H9 (cell line): ENCODE measurements around the gene LIN9. TPM values are rescaled to one million over a fixed set of nuclear protein-coding genes. Genes with fewer than 3 reads are reported as not detected.

ENCODE experiments used
- DNase-seq: peaks from one replicate; pipeline ENCODE4 v3.0.0-alpha.2; 2017
- H2AFZ ChIP-seq: one replicate; pipeline ENCODE4 v1.6.1; 2013; ENCODE audit warnings: mild to moderate bottlenecking, low read length, control low read depth, moderate library complexity
- H2AK5ac ChIP-seq: 2 replicates; pipeline ENCODE4 v1.6.1; 2013; ENCODE audit warnings: low read length, control low read depth, mixed read lengths; ENCODE audit not compliant: insufficient read length
- H2BK120ac ChIP-seq: one replicate; pipeline ENCODE4 v1.6.1; 2013; ENCODE audit warnings: low read depth, mild to moderate bottlenecking, low read length, control low read depth, inconsistent platforms; ENCODE audit not compliant: poor library complexity, severe bottlenecking
- H2BK12ac ChIP-seq: 2 replicates; pipeline ENCODE4 v1.6.1; 2013; ENCODE audit warnings: low read length, control low read depth, mixed read lengths, low read depth; ENCODE audit not compliant: insufficient read length
- H2BK15ac ChIP-seq: 2 replicates; pipeline ENCODE4 v1.6.1; 2013; ENCODE audit warnings: low read depth, low read length, control low read depth
- H2BK20ac ChIP-seq: one replicate; pipeline ENCODE4 v1.6.1; 2013; ENCODE audit warnings: low read depth, mild to moderate bottlenecking, low read length, control low read depth, inconsistent platforms; ENCODE audit not compliant: poor library complexity, severe bottlenecking
- H2BK5ac ChIP-seq: 2 replicates; pipeline ENCODE4 v1.6.1; 2013; ENCODE audit warnings: low read length, control low read depth, mixed read lengths; ENCODE audit not compliant: insufficient read length
- H3K14ac ChIP-seq: 2 replicates; pipeline ENCODE4 v1.6.1; 2013; ENCODE audit warnings: low read length, control low read depth; ENCODE audit not compliant: insufficient read depth
- H3K18ac ChIP-seq: 2 replicates; pipeline ENCODE4 v1.6.1; 2013; ENCODE audit warnings: low read depth, mild to moderate bottlenecking, mixed read lengths, low read length, control low read depth; ENCODE audit not compliant: insufficient read length
- H3K23ac ChIP-seq: 2 replicates; pipeline ENCODE4 v1.6.1; 2013; ENCODE audit warnings: low read length, control low read depth, mixed read lengths, low read depth; ENCODE audit not compliant: insufficient read length
- H3K23me2 ChIP-seq: 2 replicates; pipeline ENCODE4 v1.6.1; 2013; ENCODE audit warnings: low read depth, mild to moderate bottlenecking, mixed read lengths, low read length, control low read depth; ENCODE audit not compliant: insufficient read length, poor library complexity, severe bottlenecking
- H3K27ac ChIP-seq: 2 replicates; pipeline ENCODE4 v1.5.1; 2013; ENCODE audit warnings: low read length, control low read depth, mixed read lengths, low read depth; ENCODE audit not compliant: insufficient read length
- H3K27me3 ChIP-seq: 2 replicates; pipeline ENCODE4 v1.6.1; 2013; ENCODE audit warnings: low read length, control low read depth, inconsistent platforms; ENCODE audit not compliant: insufficient read depth
- H3K4ac ChIP-seq: 2 replicates; pipeline ENCODE4 v1.6.1; 2013; ENCODE audit warnings: low read depth, mild to moderate bottlenecking, control low read depth, inconsistent platforms, low read length, moderate library complexity
- H3K4me1 ChIP-seq: 2 replicates; pipeline ENCODE4 v1.6.1; 2013; ENCODE audit warnings: low read length, control low read depth, inconsistent platforms; ENCODE audit not compliant: insufficient read depth
- H3K4me2 ChIP-seq: 2 replicates; pipeline ENCODE4 v1.6.1; 2013; ENCODE audit warnings: low read length, control low read depth, mixed read lengths; ENCODE audit not compliant: insufficient read length, insufficient read depth
- H3K56ac ChIP-seq: 2 replicates; pipeline ENCODE4 v1.6.1; 2013; ENCODE audit warnings: low read depth, mild to moderate bottlenecking, mixed read lengths, low read length, control low read depth; ENCODE audit not compliant: insufficient read length
- H3K79me1 ChIP-seq: 2 replicates; pipeline ENCODE4 v1.6.1; 2013; ENCODE audit warnings: low read depth, mild to moderate bottlenecking, moderate library complexity, low read length, control low read depth, inconsistent platforms; ENCODE audit not compliant: insufficient read depth, poor library complexity, severe bottlenecking
- H3K79me2 ChIP-seq: 2 replicates; pipeline ENCODE4 v1.6.1; 2013; ENCODE audit warnings: low read length, control low read depth, inconsistent platforms; ENCODE audit not compliant: insufficient read depth
- H3K9ac ChIP-seq: 2 replicates; pipeline ENCODE4 v1.6.1; 2013; ENCODE audit warnings: low read length, control low read depth, mixed read lengths; ENCODE audit not compliant: insufficient read length; ENCODE audit errors: extremely low read depth
- H3K9me3 ChIP-seq: one replicate; pipeline ENCODE4 v1.6.1; 2013; ENCODE audit warnings: low read depth, low read length, inconsistent platforms; ENCODE audit not compliant: control insufficient read depth
- H3T11ph ChIP-seq: one replicate; pipeline ENCODE4 v1.6.1; 2013; ENCODE audit warnings: mild to moderate bottlenecking, low read length, control low read depth, inconsistent platforms
- H4K20me1 ChIP-seq: one replicate; pipeline ENCODE4 v1.6.1; 2013; ENCODE audit not compliant: control insufficient read depth, insufficient read length, insufficient read depth
- H4K5ac ChIP-seq: 2 replicates; pipeline ENCODE4 v1.6.1; 2013; ENCODE audit warnings: low read depth, mild to moderate bottlenecking, mixed read lengths, low read length, control low read depth; ENCODE audit not compliant: insufficient read length
- H4K8ac ChIP-seq: replicated peaks from 2 replicates; pipeline ENCODE4 v1.6.1; 2013; ENCODE audit warnings: low read length, control low read depth, mixed read lengths, low read depth; ENCODE audit not compliant: insufficient read length
- H4K91ac ChIP-seq: 2 replicates; pipeline ENCODE4 v1.6.1; 2013; ENCODE audit warnings: low read depth, mild to moderate bottlenecking, moderate library complexity, mixed read lengths, low read length, control low read depth; ENCODE audit not compliant: insufficient read length
- H3K27ac Mint-ChIP-seq, 3 experiments: 2 replicates in 2 of 3; 3 replicates in 1 of 3; pipeline ENCODE4 v1.8.0; 2020 to 2021; ENCODE audit warnings: mixed read lengths in 3 of 3, mild to moderate bottlenecking in 1 of 3, moderate library complexity in 1 of 3
- H3K27me3 Mint-ChIP-seq: 2 replicates; pipeline ENCODE4 v1.8.0; 2021; ENCODE audit warnings: low read depth, mild to moderate bottlenecking, moderate library complexity, mixed read lengths
- H3K36me3 Mint-ChIP-seq, 3 experiments: 2 replicates in 2 of 3; 3 replicates in 1 of 3; pipeline ENCODE4 v1.8.0; 2020 to 2021; ENCODE audit warnings: low read depth in 3 of 3, mixed read lengths in 3 of 3; ENCODE audit not compliant: insufficient read depth in 1 of 3
- H3K4me1 Mint-ChIP-seq, 2 experiments: 2 replicates each; pipeline ENCODE4 v1.8.0; 2020; ENCODE audit warnings: mixed read lengths in 2 of 2
- H3K4me3 Mint-ChIP-seq, 2 experiments: 2 replicates in 1 of 2; 3 replicates in 1 of 2; pipeline ENCODE4 v1.8.0; 2020 to 2021; ENCODE audit warnings: mild to moderate bottlenecking in 2 of 2, mixed read lengths in 2 of 2, moderate library complexity in 1 of 2
- H3K9me3 Mint-ChIP-seq, 2 experiments: 2 replicates in 1 of 2; 3 replicates in 1 of 2; pipeline ENCODE4 v1.8.0; 2020; ENCODE audit warnings: mild to moderate bottlenecking in 2 of 2, mixed read lengths in 2 of 2, moderate library complexity in 1 of 2
- WGBS: extraction: QIAGEN DNeasy Blood & Tissue Kit; methylation state at CpG from one replicate; pipeline ENCODE4 v1.1.7; 2013; ENCODE audit warnings: missing lambda C conversion rate, low lambda C conversion rate, mixed read lengths; ENCODE audit not compliant: insufficient read length; ENCODE audit errors: extremely low coverage; 5-methylcytosine and 5-hydroxymethylcytosine counted together
- total RNA-seq: library from RNA; stranded (reverse); gene quantifications from 2 replicates; pipeline ENCODE4 v1.2.1, GENCODE V29; 2021
- TF ChIP-seq, protein P1 (sequence below): fragments of 200-600 bp; sonication (generic); conservative IDR thresholded peaks from 3 replicates; pipeline ENCODE4 v1.8.0; 2021; ENCODE audit warnings: antibody characterized with exemption, mild to moderate bottlenecking

Gene LIN9
- total RNA-seq, 1 experiment from 2014 or later = 9.5 TPM

- Mint-ChIP-seq H3K4me3 (no peak overlapping the region), H3K9me3 (peaks cover 6 to 7% of the 10 kb centered on the region in 2 experiments), H3K36me3 (peaks cover 0 to 2% (median 2%) of the 10 kb centered on the region in 3 experiments; a peak in 1 of 7 replicates), H3K4me1 (peaks cover 4 to 5% of the 10 kb centered on the region in 2 experiments), H3K27me3 (peaks cover 4% of the 10 kb centered on the region), H3K27ac (no peak overlapping the region)
- no peaks in the 10 kb centered on the region for H3K9me3 ChIP-seq
- 0 out of 2 replicates have a peak, but pooled peaks cover 2% of the 10 kb centered on the region for H3K4me1 ChIP-seq
- H4K20me1 ChIP-seq = no peaks in the 10 kb centered on the region
- no peaks in the 10 kb centered on the region for H3K27me3 ChIP-seq
- no peak overlapping the region for H3K23ac ChIP-seq
- no peaks in the 10 kb centered on the region for H3K79me1 ChIP-seq
- no peak overlapping the region for H2BK15ac ChIP-seq
- no peak overlapping the region for H2AFZ ChIP-seq
- H3T11ph ChIP-seq = no peak overlapping the region
- DNase-seq = no peak
- no peak overlapping the region for H3K4me2 ChIP-seq
- H3K27ac ChIP-seq = no peak overlapping the region
- no peak overlapping the region for H2BK120ac ChIP-seq
- H3K56ac ChIP-seq = no peak overlapping the region
- no peak overlapping the region for H2BK5ac ChIP-seq
- H4K5ac ChIP-seq = no peak overlapping the region
- H4K91ac ChIP-seq = no peak overlapping the region
- H3K23me2 ChIP-seq = no peaks in the 10 kb centered on the region
- no peak overlapping the region for H3K4ac ChIP-seq
- H3K14ac ChIP-seq = no peak overlapping the region
- no peak overlapping the region for H4K8ac ChIP-seq
- H3K9ac ChIP-seq = no peak overlapping the region
- no peak overlapping the region for H3K18ac ChIP-seq
- no peak overlapping the region for H2AK5ac ChIP-seq
- H3K79me2 ChIP-seq = no peaks in the 10 kb centered on the region
- H2BK20ac ChIP-seq = no peak overlapping the region
- no peak overlapping the region for H2BK12ac ChIP-seq
- TF ChIP-seq, protein P1, sequence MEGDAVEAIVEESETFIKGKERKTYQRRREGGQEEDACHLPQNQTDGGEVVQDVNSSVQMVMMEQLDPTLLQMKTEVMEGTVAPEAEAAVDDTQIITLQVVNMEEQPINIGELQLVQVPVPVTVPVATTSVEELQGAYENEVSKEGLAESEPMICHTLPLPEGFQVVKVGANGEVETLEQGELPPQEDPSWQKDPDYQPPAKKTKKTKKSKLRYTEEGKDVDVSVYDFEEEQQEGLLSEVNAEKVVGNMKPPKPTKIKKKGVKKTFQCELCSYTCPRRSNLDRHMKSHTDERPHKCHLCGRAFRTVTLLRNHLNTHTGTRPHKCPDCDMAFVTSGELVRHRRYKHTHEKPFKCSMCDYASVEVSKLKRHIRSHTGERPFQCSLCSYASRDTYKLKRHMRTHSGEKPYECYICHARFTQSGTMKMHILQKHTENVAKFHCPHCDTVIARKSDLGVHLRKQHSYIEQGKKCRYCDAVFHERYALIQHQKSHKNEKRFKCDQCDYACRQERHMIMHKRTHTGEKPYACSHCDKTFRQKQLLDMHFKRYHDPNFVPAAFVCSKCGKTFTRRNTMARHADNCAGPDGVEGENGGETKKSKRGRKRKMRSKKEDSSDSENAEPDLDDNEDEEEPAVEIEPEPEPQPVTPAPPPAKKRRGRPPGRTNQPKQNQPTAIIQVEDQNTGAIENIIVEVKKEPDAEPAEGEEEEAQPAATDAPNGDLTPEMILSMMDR = no peak
- WGBS = no CpG with 5 or more reads among the region's 1 CpG
Observed at GRCh38 chr1:226335661-226336060, 26.7 kb upstream of the LIN9 start.
